ENCODE data around the gene C10orf143.

DNA sequence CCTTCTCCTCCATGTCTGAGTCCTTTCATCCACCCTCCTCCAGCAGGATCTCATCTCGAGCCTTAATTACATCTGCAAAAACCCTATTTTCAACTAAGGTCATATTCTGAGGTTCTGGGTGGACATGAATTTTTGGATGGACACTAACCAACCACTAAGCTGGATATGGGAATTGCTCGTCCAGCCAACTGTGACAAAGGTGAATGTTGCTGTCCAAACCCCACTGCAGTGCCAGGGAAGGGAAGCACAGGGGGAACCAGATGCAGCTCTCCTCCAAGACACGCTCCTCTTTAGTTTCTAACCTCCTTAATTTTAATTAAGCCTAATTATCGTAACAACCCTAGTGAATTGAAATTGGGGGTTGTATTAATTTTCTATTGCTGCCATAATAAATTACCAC is 81.4 kb downstream of the C10orf143 start:
- TF ChIP-seq, protein P1, sequence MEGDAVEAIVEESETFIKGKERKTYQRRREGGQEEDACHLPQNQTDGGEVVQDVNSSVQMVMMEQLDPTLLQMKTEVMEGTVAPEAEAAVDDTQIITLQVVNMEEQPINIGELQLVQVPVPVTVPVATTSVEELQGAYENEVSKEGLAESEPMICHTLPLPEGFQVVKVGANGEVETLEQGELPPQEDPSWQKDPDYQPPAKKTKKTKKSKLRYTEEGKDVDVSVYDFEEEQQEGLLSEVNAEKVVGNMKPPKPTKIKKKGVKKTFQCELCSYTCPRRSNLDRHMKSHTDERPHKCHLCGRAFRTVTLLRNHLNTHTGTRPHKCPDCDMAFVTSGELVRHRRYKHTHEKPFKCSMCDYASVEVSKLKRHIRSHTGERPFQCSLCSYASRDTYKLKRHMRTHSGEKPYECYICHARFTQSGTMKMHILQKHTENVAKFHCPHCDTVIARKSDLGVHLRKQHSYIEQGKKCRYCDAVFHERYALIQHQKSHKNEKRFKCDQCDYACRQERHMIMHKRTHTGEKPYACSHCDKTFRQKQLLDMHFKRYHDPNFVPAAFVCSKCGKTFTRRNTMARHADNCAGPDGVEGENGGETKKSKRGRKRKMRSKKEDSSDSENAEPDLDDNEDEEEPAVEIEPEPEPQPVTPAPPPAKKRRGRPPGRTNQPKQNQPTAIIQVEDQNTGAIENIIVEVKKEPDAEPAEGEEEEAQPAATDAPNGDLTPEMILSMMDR (IDR thresholded peaks at IDR 0.05) = no peak
- TF ChIP-seq POLR2A (IDR thresholded peaks at IDR 0.05) = no peak

Data from esophagus squamous epithelium (tissue), 4 donors.